Measurements from ENCODE around the gene RBM27. TPM values are rescaled to one million over a fixed set of nuclear protein-coding genes. Genes with fewer than 3 reads are reported as not detected.
"Not testable (repeated sequence)": the region's sequence is repeated elsewhere in the genome, so short reads cannot be mapped to it uniquely, and the experiment has no call there.

The RBM27 gene
- total RNA-seq, 1 experiment from 2014 or later, result 22.5 TPM

DNA sequence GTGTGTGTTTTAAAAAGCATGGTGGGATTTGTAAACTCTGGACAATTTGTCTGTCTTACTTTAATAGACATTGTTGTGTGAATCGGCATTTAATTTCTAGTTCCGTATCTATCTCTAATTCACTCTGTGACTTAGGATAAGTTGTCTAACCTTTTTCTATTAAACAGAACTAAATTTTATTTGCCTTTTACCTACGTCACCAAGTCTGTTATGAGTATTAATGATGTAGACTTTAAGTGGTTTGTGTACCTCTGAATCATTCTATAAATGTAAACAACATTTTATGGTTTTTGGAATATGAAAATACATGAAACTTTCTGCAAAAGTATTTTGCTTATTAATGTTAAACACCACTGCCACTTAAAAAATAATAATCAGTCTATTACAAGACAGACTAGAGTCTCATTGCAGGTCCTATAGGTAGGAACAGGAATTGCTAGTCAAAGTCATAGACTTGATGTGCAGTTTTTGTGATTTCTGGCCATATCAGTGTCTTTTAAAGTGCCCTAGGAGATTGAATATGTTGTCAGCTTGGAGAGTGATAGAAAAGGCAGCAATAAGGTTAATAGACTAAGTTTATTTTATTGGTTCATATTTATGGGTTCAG is 5.6 kb downstream of the RBM27 start:
- BruUV-seq (replicated peaks), result TSS peak; percentile 3
- TF ChIP-seq, protein P1, sequence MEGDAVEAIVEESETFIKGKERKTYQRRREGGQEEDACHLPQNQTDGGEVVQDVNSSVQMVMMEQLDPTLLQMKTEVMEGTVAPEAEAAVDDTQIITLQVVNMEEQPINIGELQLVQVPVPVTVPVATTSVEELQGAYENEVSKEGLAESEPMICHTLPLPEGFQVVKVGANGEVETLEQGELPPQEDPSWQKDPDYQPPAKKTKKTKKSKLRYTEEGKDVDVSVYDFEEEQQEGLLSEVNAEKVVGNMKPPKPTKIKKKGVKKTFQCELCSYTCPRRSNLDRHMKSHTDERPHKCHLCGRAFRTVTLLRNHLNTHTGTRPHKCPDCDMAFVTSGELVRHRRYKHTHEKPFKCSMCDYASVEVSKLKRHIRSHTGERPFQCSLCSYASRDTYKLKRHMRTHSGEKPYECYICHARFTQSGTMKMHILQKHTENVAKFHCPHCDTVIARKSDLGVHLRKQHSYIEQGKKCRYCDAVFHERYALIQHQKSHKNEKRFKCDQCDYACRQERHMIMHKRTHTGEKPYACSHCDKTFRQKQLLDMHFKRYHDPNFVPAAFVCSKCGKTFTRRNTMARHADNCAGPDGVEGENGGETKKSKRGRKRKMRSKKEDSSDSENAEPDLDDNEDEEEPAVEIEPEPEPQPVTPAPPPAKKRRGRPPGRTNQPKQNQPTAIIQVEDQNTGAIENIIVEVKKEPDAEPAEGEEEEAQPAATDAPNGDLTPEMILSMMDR (IDR thresholded peaks at IDR 0.05), result no peak
- TF ChIP-seq SIN3A (IDR thresholded peaks at IDR 0.05; ENCODE audit: borderline replicate concordance, insufficient read depth, low read depth, low read length), result no peak
- TF ChIP-seq, protein P2, sequence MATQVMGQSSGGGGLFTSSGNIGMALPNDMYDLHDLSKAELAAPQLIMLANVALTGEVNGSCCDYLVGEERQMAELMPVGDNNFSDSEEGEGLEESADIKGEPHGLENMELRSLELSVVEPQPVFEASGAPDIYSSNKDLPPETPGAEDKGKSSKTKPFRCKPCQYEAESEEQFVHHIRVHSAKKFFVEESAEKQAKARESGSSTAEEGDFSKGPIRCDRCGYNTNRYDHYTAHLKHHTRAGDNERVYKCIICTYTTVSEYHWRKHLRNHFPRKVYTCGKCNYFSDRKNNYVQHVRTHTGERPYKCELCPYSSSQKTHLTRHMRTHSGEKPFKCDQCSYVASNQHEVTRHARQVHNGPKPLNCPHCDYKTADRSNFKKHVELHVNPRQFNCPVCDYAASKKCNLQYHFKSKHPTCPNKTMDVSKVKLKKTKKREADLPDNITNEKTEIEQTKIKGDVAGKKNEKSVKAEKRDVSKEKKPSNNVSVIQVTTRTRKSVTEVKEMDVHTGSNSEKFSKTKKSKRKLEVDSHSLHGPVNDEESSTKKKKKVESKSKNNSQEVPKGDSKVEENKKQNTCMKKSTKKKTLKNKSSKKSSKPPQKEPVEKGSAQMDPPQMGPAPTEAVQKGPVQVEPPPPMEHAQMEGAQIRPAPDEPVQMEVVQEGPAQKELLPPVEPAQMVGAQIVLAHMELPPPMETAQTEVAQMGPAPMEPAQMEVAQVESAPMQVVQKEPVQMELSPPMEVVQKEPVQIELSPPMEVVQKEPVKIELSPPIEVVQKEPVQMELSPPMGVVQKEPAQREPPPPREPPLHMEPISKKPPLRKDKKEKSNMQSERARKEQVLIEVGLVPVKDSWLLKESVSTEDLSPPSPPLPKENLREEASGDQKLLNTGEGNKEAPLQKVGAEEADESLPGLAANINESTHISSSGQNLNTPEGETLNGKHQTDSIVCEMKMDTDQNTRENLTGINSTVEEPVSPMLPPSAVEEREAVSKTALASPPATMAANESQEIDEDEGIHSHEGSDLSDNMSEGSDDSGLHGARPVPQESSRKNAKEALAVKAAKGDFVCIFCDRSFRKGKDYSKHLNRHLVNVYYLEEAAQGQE (IDR thresholded peaks at IDR 0.05; ENCODE audit: insufficient read depth in 1 of 2, low read depth in 2 of 2, low read length in 1 of 2), result no peak
- TF ChIP-seq TCF7L2 (IDR thresholded peaks at IDR 0.05; ENCODE audit: low read depth, low read length), result no peak
- TF ChIP-seq POLR2AphosphoS5 (IDR thresholded peaks at IDR 0.05; ENCODE audit: low read depth, low read length), result no peak
- H3K36me3 ChIP-seq (ENCODE audit: control insufficient read depth, insufficient read depth, low read length), result no peaks in the 10 kb centered on the region
- H3K4me1 ChIP-seq (ENCODE audit: control insufficient read depth, insufficient read depth, low read length), result peaks cover 8% of the 10 kb centered on the region; the same call in 1 of the 2 replicates
- DNase-seq (ENCODE audit: low read depth, low spot score), result no peak
- H3K9me3 ChIP-seq (ENCODE audit: control insufficient read depth, insufficient read depth, low read depth, low read length), result no peaks in the 10 kb centered on the region
- H3K27ac ChIP-seq (ENCODE audit: low read length), result no peak overlapping the region
- CTCF ChIA-PET, result no interaction called here
- 0 out of 2 replicates have a peak, but pooled peaks have one; percentile 54 for ATAC-seq
- no peaks in the 10 kb centered on the region for H3K27me3 ChIP-seq (ENCODE audit: control insufficient read depth, insufficient read depth, low read length)
- intact Hi-C loops (cut with micrococcal nuclease; ENCODE audit: unreplicated experiment), result no loop called here
- H3K4me3 ChIP-seq (ENCODE audit: low read depth in 2 of 2, low read length in 2 of 2), result no peak overlapping the region
- in situ Hi-C loops (cut with HindIII; ENCODE audit: low pct_unique_long_range_greater_than_20kb, low sequenced_read_pairs), result no loop called here
- POLR2A ChIA-PET, result interaction anchor here (0.5 kb wide), 1 partner anchor 22 kb away, joined by 3 read pairs; no protein-coding TSS in a partner anchor

DNA sequence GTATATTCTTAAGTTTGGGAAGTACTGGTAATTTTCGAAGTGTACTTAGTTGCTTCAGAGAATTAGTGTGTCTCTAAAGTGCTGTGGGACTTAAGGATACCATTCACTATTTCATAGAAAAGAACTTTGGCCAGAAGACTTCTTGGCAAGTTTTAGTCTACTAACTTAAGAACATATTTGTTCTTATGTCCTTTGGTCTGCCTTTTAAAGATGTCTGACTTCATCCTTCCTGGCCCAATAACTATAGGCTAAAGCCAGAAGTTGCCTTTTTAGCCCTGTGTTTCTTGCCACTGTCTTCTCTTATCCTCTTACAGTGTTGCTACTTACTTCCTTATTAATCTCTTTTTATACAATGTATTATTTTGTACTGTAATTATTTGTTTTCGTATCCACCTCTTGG is 6.3 kb downstream of the RBM27 start:
- no TSS peak for BruUV-seq (replicated peaks)
- no peaks in the 10 kb centered on the region for H3K9me3 ChIP-seq (ENCODE audit: control insufficient read depth, insufficient read depth, low read depth, low read length)
- ATAC-seq (no peak), DNase-seq (ENCODE audit: low read depth, low spot score) (no peak)
- H3K4me1 ChIP-seq (ENCODE audit: control insufficient read depth, insufficient read depth, low read length), result peaks cover 8% of the 10 kb centered on the region; the same call in 1 of the 2 replicates
- no peak overlapping the region for H3K27ac ChIP-seq (ENCODE audit: low read length)
- ChIA-PET POLR2A (interaction anchor here (0.5 to 0.7 kb wide), 2 partner anchors 22 to 303 kb away, joined by 3 read pairs; no protein-coding TSS in a partner anchor), CTCF (no interaction called here)
- no peaks in the 10 kb centered on the region for H3K27me3 ChIP-seq (ENCODE audit: control insufficient read depth, insufficient read depth, low read length)
- intact Hi-C loops (cut with micrococcal nuclease; ENCODE audit: unreplicated experiment) (no loop called here), in situ Hi-C loops (cut with HindIII; ENCODE audit: low pct_unique_long_range_greater_than_20kb, low sequenced_read_pairs) (no loop called here)
- TF ChIP-seq, protein P1 (IDR thresholded peaks at IDR 0.05), result no peak
- no peak for TF ChIP-seq TCF7L2 (IDR thresholded peaks at IDR 0.05; ENCODE audit: low read depth, low read length)
- TF ChIP-seq SIN3A (IDR thresholded peaks at IDR 0.05; ENCODE audit: borderline replicate concordance, insufficient read depth, low read depth, low read length), result no peak
- no peak for TF ChIP-seq POLR2AphosphoS5 (IDR thresholded peaks at IDR 0.05; ENCODE audit: low read depth, low read length)
- TF ChIP-seq, protein P2 (IDR thresholded peaks at IDR 0.05; ENCODE audit: insufficient read depth in 1 of 2, low read depth in 2 of 2, low read length in 1 of 2), result no peak
- no peaks in the 10 kb centered on the region for H3K36me3 ChIP-seq (ENCODE audit: control insufficient read depth, insufficient read depth, low read length)
- no peak overlapping the region for H3K4me3 ChIP-seq (ENCODE audit: low read depth in 2 of 2, low read length in 2 of 2)

DNA sequence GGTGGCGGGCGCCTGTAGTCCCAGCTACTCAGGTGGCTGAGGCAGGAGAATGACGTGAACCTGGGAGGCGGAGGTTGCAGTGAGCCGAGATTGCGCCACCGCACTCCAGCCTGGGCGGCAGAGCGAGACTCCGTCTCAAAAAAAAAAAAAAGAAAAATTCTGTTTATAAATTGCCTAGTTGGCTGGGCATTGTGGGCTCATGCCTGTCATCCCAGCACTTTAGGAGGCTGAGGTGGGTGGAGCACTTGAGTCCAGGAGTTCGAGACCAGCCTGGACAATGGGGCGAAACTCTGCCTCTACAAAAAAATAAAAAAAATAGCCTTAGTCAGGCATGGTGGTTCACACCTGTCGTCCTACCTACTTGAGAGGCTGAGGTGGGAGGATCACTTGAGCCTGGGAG is 7.4 kb downstream of the RBM27 start:
- intact Hi-C loops (cut with micrococcal nuclease; ENCODE audit: unreplicated experiment); DNase-seq (ENCODE audit: low read depth, low spot score); H3K27ac ChIP-seq (ENCODE audit: low read length); BruUV-seq (replicated peaks); H3K4me3 ChIP-seq (ENCODE audit: low read depth in 2 of 2, low read length in 2 of 2); H3K27me3 ChIP-seq (ENCODE audit: control insufficient read depth, insufficient read depth, low read length); H3K4me1 ChIP-seq (ENCODE audit: control insufficient read depth, insufficient read depth, low read length); POLR2A ChIA-PET; H3K36me3 ChIP-seq (ENCODE audit: control insufficient read depth, insufficient read depth, low read length); H3K9me3 ChIP-seq (ENCODE audit: control insufficient read depth, insufficient read depth, low read depth, low read length); in situ Hi-C loops (cut with HindIII; ENCODE audit: low pct_unique_long_range_greater_than_20kb, low sequenced_read_pairs); ATAC-seq: not testable (repeated sequence)
- CTCF ChIA-PET, result interaction anchor here (0.7 kb wide), 1 partner anchor 21 kb away, joined by 7 read pairs; no protein-coding TSS in a partner anchor

All from Panc1 (cell line).